Measurements from ENCODE around the gene IQCB1.
"Not testable (repeated sequence)": the region's sequence is repeated elsewhere in the genome, so short reads cannot be mapped to it uniquely, and the experiment has no call there.

IQCB1 gene

GRCh38 chr3:121748680-121749275 lies 86.1 kb downstream of the IQCB1 start:
- no peak for DNase-seq (ENCODE audit: low read depth)

DNA sequence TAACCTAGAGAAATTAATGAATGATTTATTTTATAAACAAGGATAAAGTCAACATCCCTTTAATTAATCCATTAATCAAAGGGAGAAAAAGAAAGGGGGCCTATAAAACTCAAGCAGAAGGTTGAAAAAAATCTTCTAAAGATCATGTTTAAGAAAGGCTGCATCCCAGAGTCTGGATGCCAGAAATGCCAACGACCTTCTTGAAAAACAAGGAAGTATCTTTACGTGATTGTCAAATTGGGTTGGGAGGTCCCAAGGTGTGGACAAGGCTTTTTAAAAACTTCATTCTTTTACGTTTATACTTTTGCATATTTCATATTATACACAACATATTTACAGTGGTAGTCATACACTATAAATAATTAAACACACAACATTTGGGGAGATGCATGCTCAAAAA lies 86.9 kb downstream of the IQCB1 start:
- no peak for DNase-seq (ENCODE audit: low read depth)

- DNase-seq (ENCODE audit: low read depth) = not testable (repeated sequence)
Observed at GRCh38 chr3:121743106-121743505, 91.8 kb downstream of the IQCB1 start.

GRCh38 chr3:121740896-121741295 lies 94.0 kb downstream of the IQCB1 start:
- DNase-seq (ENCODE audit: low read depth) = no peak

- no peak for DNase-seq (ENCODE audit: low read depth)
Observed at GRCh38 chr3:121739902-121740301, 95.0 kb downstream of the IQCB1 start.

DNA sequence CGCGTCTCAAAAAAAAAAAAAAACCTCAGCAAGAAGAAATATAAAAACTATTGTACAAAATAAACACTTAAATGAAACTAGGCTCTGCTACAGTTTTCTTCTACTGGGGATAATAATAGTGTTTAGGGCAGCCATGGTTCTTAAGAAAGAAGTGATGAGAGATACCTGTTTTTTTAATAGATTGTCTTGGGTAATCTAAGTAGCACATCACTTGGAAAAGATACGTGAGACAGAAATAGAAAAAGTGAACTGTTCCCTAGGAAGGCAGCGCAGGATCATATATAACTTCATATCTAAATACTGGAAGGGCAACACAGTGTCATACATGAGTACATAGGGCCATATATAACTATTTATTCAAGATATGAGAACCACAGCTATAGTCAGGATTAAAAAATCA lies 97.2 kb downstream of the IQCB1 start:
- DNase-seq (ENCODE audit: low read depth) = no peak

- DNase-seq (ENCODE audit: low read depth) = no peak
Observed at GRCh38 chr3:121736112-121736511, 98.7 kb downstream of the IQCB1 start.

DNA sequence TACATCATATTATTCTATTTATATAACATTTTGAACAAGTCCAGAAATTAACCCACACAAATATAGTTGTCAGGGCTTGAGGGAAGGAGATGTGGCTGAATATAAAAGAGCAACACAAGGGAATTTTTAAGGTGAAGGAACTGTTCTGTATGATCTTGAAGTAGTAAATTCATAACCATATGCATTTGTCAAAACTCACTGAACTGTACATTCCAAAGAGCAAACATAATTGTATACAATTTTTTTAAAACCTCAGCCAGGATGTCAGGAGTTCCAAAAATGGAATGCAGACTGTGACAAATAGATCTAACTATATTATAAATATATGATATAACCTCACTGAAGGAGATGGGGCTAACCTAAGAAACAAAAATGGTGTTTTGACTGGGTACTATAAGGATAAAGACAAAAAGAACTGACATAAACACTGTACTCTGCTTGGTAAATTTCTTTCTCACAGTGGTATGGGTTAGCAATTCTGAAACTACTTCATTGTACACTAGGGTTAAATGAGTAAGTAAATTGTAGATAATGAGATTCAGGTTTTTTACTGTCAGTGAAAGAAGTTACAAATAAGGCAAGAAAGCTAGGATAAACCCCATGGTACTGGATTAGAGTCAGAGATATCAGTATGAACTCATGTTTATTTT lies 99.7 kb downstream of the IQCB1 start:
- DNase-seq (ENCODE audit: low read depth) = no peak

GRCh38 chr3:121730940-121731687 lies 103.7 kb downstream of the IQCB1 start:
- no peak for DNase-seq (ENCODE audit: low read depth)

- DNase-seq (ENCODE audit: low read depth) = no peak
Observed at GRCh38 chr3:121724130-121724529, 110.7 kb downstream of the IQCB1 start.

DNA sequence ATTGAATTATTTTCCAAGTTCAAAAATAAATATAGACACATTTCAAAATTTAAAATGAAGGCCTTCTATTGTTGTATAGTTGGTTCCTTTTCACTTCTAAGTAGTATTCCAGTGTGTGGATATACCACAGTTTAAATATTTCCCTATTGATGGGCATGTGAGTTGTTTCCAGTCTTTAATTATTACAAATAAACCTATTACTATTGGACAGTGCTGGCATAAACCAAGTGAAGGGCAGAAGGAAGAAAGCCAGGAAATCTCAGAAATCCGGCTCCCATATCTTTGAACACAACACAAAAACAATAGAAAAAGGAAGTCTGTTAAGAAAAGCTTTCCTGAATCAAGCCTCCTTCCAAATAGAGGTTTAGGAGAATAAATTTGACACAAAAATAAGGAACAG lies 111.4 kb downstream of the IQCB1 start:
- no peak for DNase-seq (ENCODE audit: low read depth)

- no peak for DNase-seq (ENCODE audit: low read depth)
Observed at GRCh38 chr3:121722411-121722810, 112.4 kb downstream of the IQCB1 start.

GRCh38 chr3:121720163-121720562 lies 114.7 kb downstream of the IQCB1 start:
- DNase-seq (ENCODE audit: low read depth) = no peak

All from stimulated activated CD8-positive, alpha-beta memory T cell treated with anti-CD3 and anti-CD28 coated beads, Interleukin-7, amount 100 ng/mL, for 24 hours (primary cell).